Left lung (tissue), 10 donors: ENCODE results near the gene CAPZB. TPM values are rescaled to one million over a fixed set of nuclear protein-coding genes. Genes with fewer than 3 reads are reported as not detected.

Source experiments
- ATAC-seq: fragments of 200-7000 bp; cut with Tn5 transposase; one replicate; pipeline ENCODE4 v1.9.1; 2020; ENCODE audit warnings: moderate library complexity
- DNase-seq, 4 donors: peaks; one replicate each; pipeline ENCODE4 v3.0.0-alpha.2; 2013 to 2020
- H3K27ac ChIP-seq, 2 donors: fragments of 200-600 bp; sonication (generic) in 1 of 2; one replicate each; pipeline versions ENCODE4 v1.5.0 to v1.8.0; 2020 to 2021
- H3K27me3 ChIP-seq, 2 donors: fragments of 200-600 bp; sonication (generic) in 1 of 2; one replicate each; pipeline versions ENCODE4 v1.5.0 to v1.8.0; 2020 to 2021
- H3K36me3 ChIP-seq, 2 donors: fragments of 200-600 bp; sonication (generic) in 1 of 2; one replicate each; pipeline versions ENCODE4 v1.5.0 to v1.8.0; 2020 to 2021
- H3K4me1 ChIP-seq, 2 donors: fragments of 200-600 bp; one replicate each; pipeline ENCODE4 v1.8.0; 2021
- H3K4me3 ChIP-seq, 2 donors: fragments of 200-600 bp; sonication (generic) in 1 of 2; one replicate each; pipeline versions ENCODE4 v1.5.0 to v1.8.0; 2020 to 2021; ENCODE audit warnings: mild to moderate bottlenecking in 1 of 2
- H3K9me3 ChIP-seq, 2 donors: fragments of 200-600 bp; sonication (generic) in 1 of 2; one replicate each; pipeline versions ENCODE4 v1.5.0 to v1.8.0; 2020 to 2021
- CTCF ChIP-seq, 2 donors: fragments of 200-600 bp; sonication (generic) in 1 of 2; IDR thresholded peaks; one replicate each; pipeline versions ENCODE4 v1.5.0 to v1.8.0; 2021; ENCODE audit warnings: antibody characterized with exemption in 2 of 2
- intact Hi-C, 2 donors: fragments of 100-400 bp; cut with DNase I; formaldehyde crosslinking; loops; one replicate each; pipeline versions ENCODE4 v1.11.2 to v1.14.2; 2022
- polyA plus RNA-seq, 6 donors: library from polyadenylated mRNA; unstranded; fragments of 120-200 nt; gene quantifications; one replicate each; pipeline ENCODE4 v1.2.1, GENCODE V29; 2013; ENCODE audit not compliant: insufficient read length in 6 of 6
- total RNA-seq, 2 donors: library from RNA; stranded (reverse); fragmentation: NEBNext Ultra II Directional; extraction: Animal tissue kit (Norgen Biotek cat#: 25700); gene quantifications; one replicate each; pipeline ENCODE4 v1.2.1, GENCODE V29; 2021
- donor health status: DM: no; HTN: yes; CAD: no.
- donor health status: DM: no; HTN: no; CAD: no.

CAPZB gene
- total and polyA plus RNA-seq, 8 donors: 223 to 327 (median 256) TPM

- Histone ChIP-seq H3K4me3 (no peak overlapping the region), H3K4me1 (peaks cover 2 to 54% of the 10 kb centered on the region in 2 donors), H3K9me3 (no peaks in the 10 kb centered on the region), H3K36me3 (peaks cover 0 to 9% of the 10 kb centered on the region in 2 donors), H3K27ac (no peak overlapping the region), H3K27me3 (no peaks in the 10 kb centered on the region)
- no peak for ATAC-seq
- TF ChIP-seq CTCF (IDR thresholded peaks at IDR 0.05): no peak
- intact Hi-C loops: no loop called here
- no peak for DNase-seq
These were observed 89.1 kb downstream of the CAPZB start for GRCh38 chr1:19396280-19396679.

GRCh38 chr1:19395678-19396192 lies 89.6 kb downstream of the CAPZB start:
- peaks cover 0 to 9% of the 10 kb centered on the region in 2 donors for H3K36me3 ChIP-seq
- no peak overlapping the region for H3K4me3 ChIP-seq
- H3K27ac ChIP-seq: no peak overlapping the region
- H3K27me3 ChIP-seq: no peaks in the 10 kb centered on the region
- H3K4me1 ChIP-seq: peaks cover 2 to 54% of the 10 kb centered on the region in 2 donors
- TF ChIP-seq CTCF (IDR thresholded peaks at IDR 0.05): no peak
- DNase-seq (no peak), ATAC-seq (no peak)
- no peaks in the 10 kb centered on the region for H3K9me3 ChIP-seq
- intact Hi-C loops: no loop called here

- no peaks in the 10 kb centered on the region for H3K27me3 ChIP-seq
- no peak for TF ChIP-seq CTCF (IDR thresholded peaks at IDR 0.05)
- H3K4me1 ChIP-seq: peaks cover 8 to 46% of the 10 kb centered on the region in 2 donors
- no peaks in the 10 kb centered on the region for H3K9me3 ChIP-seq
- intact Hi-C loops: no loop called here
- ATAC-seq (no peak), DNase-seq (no peak)
- peak overlapping the region; percentile 1 to 42 for H3K27ac ChIP-seq
- H3K36me3 ChIP-seq: peaks cover 0 to 9% of the 10 kb centered on the region in 2 donors
- no peak overlapping the region for H3K4me3 ChIP-seq
These were observed 92.3 kb downstream of the CAPZB start for GRCh38 chr1:19393046-19393445.

GRCh38 chr1:19392221-19392620 lies 93.1 kb downstream of the CAPZB start:
- no peak for TF ChIP-seq CTCF (IDR thresholded peaks at IDR 0.05)
- H3K36me3 ChIP-seq: peaks cover 0 to 9% of the 10 kb centered on the region in 2 donors
- peaks cover 8 to 39% of the 10 kb centered on the region in 2 donors for H3K4me1 ChIP-seq
- no peaks in the 10 kb centered on the region for H3K9me3 ChIP-seq
- H3K27ac ChIP-seq: peak overlapping the region; percentile 66 to 79
- no peak for ATAC-seq
- DNase-seq: no peak
- H3K27me3 ChIP-seq: no peaks in the 10 kb centered on the region
- intact Hi-C loops: no loop called here
- no peak overlapping the region for H3K4me3 ChIP-seq

GRCh38 chr1:19391596-19391981 lies 93.8 kb downstream of the CAPZB start:
- no peak overlapping the region for H3K4me3 ChIP-seq
- H3K9me3 ChIP-seq: no peaks in the 10 kb centered on the region
- H3K4me1 ChIP-seq: peaks cover 11 to 40% of the 10 kb centered on the region in 2 donors
- ATAC-seq (peak; percentile 7), DNase-seq (no peak)
- intact Hi-C loops: no loop called here
- TF ChIP-seq CTCF (IDR thresholded peaks at IDR 0.05): no peak
- H3K36me3 ChIP-seq: peaks cover 0 to 9% of the 10 kb centered on the region in 2 donors
- no peaks in the 10 kb centered on the region for H3K27me3 ChIP-seq
- H3K27ac ChIP-seq: peak overlapping the region; percentile 66 to 79
